GM21381 (cell line): ENCODE results near the gene SPRR2E.
"Not testable (repeated sequence)": the region's sequence is repeated elsewhere in the genome, so short reads cannot be mapped to it uniquely, and the experiment has no call there.

ENCODE experiments used
- ATAC-seq: cut with Tn5 transposase; IDR thresholded peaks from one replicate; pipeline ENCODE4 v1.9.1; 2021; ENCODE audit warnings: mild to moderate bottlenecking, moderate library complexity; ENCODE audit not compliant: unreplicated experiment

SPRR2E gene

GRCh38 chr1:153094426-153094825 lies at the start of gene SPRR2E:
TSS of gene SPRR2E (minus strand) at chr1:153094526. CDS start at chr1:153093751, 775 bp downstream.
- no peak for ATAC-seq

- ATAC-seq: no peak
Measured at GRCh38 chr1:153141377-153141776, 47.1 kb upstream of the SPRR2E start.

- no peak for ATAC-seq
Measured at GRCh38 chr1:153140484-153140883, 46.2 kb upstream of the SPRR2E start.

DNA sequence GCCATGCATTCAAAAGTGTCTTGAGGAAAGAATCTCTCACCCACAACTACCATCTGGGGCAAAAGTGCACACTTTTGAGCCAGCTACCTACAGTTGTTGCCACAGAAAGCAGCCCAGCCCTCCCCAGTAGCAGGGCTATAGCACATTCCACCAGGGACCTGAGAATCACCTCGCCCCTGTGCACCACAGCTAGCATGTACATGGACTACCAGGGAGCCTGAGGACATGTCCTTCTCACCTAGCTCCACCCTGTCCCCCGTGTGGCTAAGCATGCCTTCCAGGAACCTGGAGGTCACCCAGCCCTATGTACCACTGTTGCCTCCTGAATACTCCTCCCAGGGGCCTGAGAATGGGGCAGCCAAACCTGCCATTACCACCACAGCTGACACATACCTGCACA lies 39.4 kb upstream of the SPRR2E start:
- ATAC-seq: no peak

GRCh38 chr1:153133267-153133666 lies 38.9 kb upstream of the SPRR2E start:
- no peak for ATAC-seq

DNA sequence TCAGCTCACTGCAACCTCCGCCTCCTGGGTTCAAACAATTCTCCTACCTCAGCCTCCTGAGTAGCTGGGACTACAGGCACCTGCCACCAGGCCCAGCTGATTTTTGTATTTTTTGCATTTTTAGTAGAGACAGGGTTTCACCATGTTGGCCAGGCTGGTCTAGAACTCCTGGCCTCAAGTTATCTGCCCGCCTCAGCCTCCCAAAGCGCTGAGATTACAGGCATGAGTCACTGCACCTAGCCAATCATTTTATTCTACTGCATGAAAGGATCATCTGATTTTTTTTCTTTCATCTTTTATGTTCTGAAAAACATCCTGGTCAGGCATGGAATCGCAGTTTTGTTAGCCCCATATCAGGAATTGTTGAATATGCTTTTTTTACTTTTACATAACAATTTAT lies 34.4 kb upstream of the SPRR2E start:
- not testable (repeated sequence) for ATAC-seq

GRCh38 chr1:153127296-153127695 lies 33.0 kb upstream of the SPRR2E start:
- ATAC-seq: no peak

- no peak for ATAC-seq
Measured at GRCh38 chr1:153125536-153125935, 31.2 kb upstream of the SPRR2E start.

GRCh38 chr1:153123793-153124192 lies 29.5 kb upstream of the SPRR2E start:
- ATAC-seq: not testable (repeated sequence)

- ATAC-seq: no peak
Measured at GRCh38 chr1:153122831-153123421, 28.6 kb upstream of the SPRR2E start.

DNA sequence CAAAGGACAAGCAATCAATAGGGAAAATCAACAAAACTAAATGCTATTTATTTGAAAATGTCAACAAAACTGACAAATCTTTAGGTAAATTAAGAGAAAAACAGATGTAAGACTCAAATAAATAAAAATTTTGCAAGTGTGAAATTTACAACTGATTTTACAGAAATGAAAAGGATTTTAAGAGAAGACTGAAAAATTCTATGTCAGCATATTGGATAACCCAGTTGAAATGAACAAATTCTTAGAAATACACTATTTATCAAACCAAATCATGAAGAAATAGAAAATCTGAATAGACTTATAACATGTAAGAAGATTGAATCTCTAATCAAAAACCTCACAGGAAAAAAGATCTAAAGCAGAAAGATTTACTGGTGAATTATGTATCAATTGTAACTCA lies 26.6 kb upstream of the SPRR2E start:
- ATAC-seq: no peak

- ATAC-seq: no peak
Measured at GRCh38 chr1:153119491-153119971, 25.2 kb upstream of the SPRR2E start.

GRCh38 chr1:153115264-153115663 lies 20.9 kb upstream of the SPRR2E start:
- ATAC-seq: not testable (repeated sequence)

- ATAC-seq: no peak
Measured at GRCh38 chr1:153113416-153113815, 19.1 kb upstream of the SPRR2E start, which contains the start of gene SPRR2F. TSS of gene SPRR2F (minus strand) at chr1:153113516. CDS start at chr1:153112733, 783 bp downstream.

DNA sequence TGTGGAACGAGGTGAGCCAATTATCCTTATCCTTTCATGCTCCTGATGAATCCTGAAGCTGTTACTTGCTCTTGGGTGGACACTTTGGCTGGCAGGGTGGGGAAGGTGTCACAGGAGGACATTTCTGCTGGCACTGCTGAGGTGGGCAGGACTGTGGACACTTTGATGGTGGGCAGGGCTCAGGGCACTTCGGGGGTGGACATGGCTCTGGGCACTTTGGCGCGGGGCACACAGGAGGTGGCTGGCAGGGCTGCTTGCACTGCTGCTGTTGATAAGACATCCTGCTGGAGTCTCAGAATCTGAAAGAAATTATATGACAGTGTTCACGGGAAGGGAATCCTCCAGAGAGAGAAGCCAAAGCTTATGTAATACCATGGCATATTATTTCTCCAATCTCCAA lies 18.1 kb upstream of the SPRR2E start:
- ATAC-seq: not testable (repeated sequence)

DNA sequence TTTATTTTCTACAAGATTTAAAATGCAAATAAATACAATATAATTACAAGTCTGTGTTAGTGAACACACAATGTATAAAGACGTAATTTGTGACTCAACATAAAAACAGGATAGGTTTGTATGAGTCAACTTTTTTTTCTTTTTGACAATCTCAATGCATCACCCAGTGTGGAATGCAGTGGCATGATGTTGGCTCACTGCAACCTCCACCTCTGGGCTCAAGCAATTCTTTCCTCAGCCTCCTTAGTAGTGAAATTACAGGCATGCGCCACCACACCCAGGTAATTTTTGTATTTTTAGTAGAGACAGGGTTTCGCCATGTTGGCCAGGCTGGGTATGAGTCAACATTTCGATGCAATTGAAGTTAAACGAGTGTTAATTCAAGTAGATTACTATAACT lies 5.9 kb upstream of the SPRR2E start:
- no peak for ATAC-seq

GRCh38 chr1:153099461-153100045 lies 5.2 kb upstream of the SPRR2E start:
- ATAC-seq: no peak

DNA sequence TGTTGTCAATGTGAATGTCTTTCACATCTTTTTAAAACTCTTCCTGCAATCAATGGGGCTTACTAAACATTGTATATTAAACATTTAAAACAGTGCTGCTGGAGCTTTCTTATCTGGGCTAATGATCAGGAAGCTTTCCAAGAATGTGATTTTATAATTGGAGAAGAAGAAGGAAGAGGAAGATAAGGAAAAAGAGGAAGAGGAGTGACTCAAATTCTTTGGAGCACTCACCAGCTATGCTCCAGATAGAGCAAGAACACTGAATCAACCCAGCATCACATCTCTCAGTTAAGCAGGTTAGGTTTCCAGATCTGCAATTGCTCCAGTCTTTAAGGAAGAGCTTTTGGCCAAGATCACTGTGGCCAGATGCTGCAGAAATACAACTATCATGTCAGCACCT lies 1.4 kb upstream of the SPRR2E start:
- ATAC-seq: no peak

DNA sequence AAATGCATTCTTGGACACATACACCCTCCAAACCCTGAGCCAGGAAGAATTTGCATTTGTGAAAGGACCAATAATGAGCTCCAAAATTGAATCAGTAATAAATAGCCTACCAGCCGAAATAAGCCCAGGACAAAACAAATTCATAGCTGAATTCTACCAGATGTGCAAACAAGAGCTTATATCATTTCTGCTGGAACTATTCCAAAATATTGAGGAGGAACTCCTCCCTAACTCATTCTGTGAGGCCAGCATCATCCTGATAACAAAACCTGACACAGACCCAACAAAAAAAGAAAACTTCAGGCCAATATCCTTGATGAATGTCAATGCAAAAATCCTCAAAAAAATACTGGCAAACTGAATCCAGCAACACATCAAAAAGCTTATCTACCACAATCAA lies 6.7 kb downstream of the SPRR2E start:
- no peak for ATAC-seq

DNA sequence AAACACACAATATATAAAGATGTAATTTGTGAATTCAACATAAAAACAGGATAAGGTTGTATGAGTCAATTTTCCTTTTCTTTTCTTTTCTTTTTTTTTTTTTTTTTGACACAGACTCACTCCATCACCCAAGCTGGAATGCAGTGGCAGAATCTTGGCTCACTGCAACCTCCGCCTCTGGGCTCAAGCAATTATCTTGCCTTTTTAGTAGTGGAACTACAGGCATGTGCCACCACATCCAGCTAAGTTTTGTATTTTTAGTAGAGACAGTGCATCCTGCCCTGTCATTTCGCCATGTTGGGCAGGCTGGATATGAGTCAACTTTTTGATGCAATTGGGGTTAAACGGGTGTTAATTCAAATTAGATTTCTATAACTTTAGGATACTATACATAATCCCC lies 12.6 kb downstream of the SPRR2E start:
- no peak for ATAC-seq

GRCh38 chr1:153072806-153073726 lies 21.3 kb downstream of the SPRR2E start:
- no peak for ATAC-seq

DNA sequence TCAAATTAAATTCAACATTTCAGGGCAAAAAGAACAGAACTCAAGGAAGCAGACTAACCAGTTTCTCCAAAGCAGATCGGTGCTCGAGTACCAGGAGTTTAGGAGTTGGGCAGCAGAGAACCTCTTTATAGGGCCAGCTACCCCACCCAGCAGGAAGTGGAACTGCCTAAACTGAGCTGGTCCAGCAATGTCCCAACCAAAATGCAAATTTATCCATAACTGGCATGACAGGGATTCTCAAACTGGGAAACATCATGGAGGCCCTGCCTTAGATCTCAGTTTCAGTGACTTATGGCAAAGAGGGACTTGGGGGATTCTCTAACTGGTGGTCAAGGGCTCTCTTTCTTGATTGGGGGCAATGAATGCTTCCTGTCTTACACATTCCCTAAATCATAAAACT lies 22.8 kb downstream of the SPRR2E start, which contains the start of gene SPRR2B:
SPRR2B (minus strand) TSS at position 101 of the 400 bp plus-strand sequence. CDS start 772 bp downstream, outside the sequence.
- no peak for ATAC-seq
